Fibroblast of lung (primary cell): ENCODE measurements around the gene SDK1. TPM values are rescaled to one million over a fixed set of nuclear protein-coding genes. Genes with fewer than 3 reads are reported as not detected.

Source experiments
- DNase-seq, 2 donors: peaks; one replicate each; pipeline versions ENCODE4 v3.0.0 to v3.0.0-alpha.2; 2010; ENCODE audit warnings: low read depth in 2 of 2
- H2AFZ ChIP-seq: 2 replicates; pipeline ENCODE4 v1.5.1; 2012; ENCODE audit warnings: low read length, control low read depth, inconsistent platforms
- H3K27ac ChIP-seq: 2 replicates; pipeline ENCODE4 v1.5.1; 2011; ENCODE audit warnings: low read length, control low read depth; ENCODE audit not compliant: insufficient read depth
- H3K27me3 ChIP-seq: 2 replicates; pipeline ENCODE4 v1.5.1; 2011; ENCODE audit warnings: mild to moderate bottlenecking, low read length; ENCODE audit not compliant: control insufficient read depth, insufficient read depth
- H3K36me3 ChIP-seq: 2 replicates; pipeline ENCODE4 v1.5.1; 2011; ENCODE audit warnings: low read length; ENCODE audit not compliant: control insufficient read depth, insufficient read depth
- H3K4me1 ChIP-seq: 2 replicates; pipeline ENCODE4 v1.5.1; 2011; ENCODE audit warnings: low read length; ENCODE audit not compliant: control insufficient read depth, insufficient read depth; ENCODE audit errors: extremely low read depth
- H3K4me2 ChIP-seq: 2 replicates; pipeline ENCODE4 v1.5.1; 2011; ENCODE audit warnings: low read length, control low read depth; ENCODE audit not compliant: insufficient read depth; ENCODE audit errors: extremely low read depth
- H3K4me3 ChIP-seq, 4 experiments: fragments of 200-600 bp in 1 of 4; sonication (generic) in 1 of 4; replicated peaks in 1 of 4; 2 replicates each; pipeline ENCODE4 v1.5.1; 2011 to 2016; ENCODE audit warnings: low read length in 4 of 4, low read depth in 3 of 4, mild to moderate bottlenecking in 3 of 4, control low read depth in 2 of 4, inconsistent platforms in 1 of 4, mixed read lengths in 1 of 4; ENCODE audit not compliant: insufficient read depth in 1 of 4; ENCODE audit errors: control extremely low read depth in 1 of 4
- H3K79me2 ChIP-seq: 2 replicates; pipeline ENCODE4 v1.5.1; 2012; ENCODE audit warnings: mild to moderate bottlenecking, low read length, inconsistent platforms; ENCODE audit not compliant: control insufficient read depth, insufficient read depth
- H3K9ac ChIP-seq: 2 replicates; pipeline ENCODE4 v1.5.1; 2011; ENCODE audit warnings: mild to moderate bottlenecking, low read length, control low read depth; ENCODE audit not compliant: insufficient read depth
- H3K9me3 ChIP-seq: 2 replicates; pipeline ENCODE4 v1.5.1; 2012; ENCODE audit warnings: low read depth, low read length; ENCODE audit not compliant: control insufficient read depth, insufficient read depth
- H4K20me1 ChIP-seq: 2 replicates; pipeline ENCODE4 v1.5.1; 2011; ENCODE audit warnings: low read length; ENCODE audit not compliant: control insufficient read depth, insufficient read depth; ENCODE audit errors: extremely low read depth
- EZH2 ChIP-seq: IDR thresholded peaks from 2 replicates; pipeline ENCODE4 v1.5.1; 2012; ENCODE audit warnings: low read length, control low read depth, mild to moderate bottlenecking; ENCODE audit errors: missing control alignments
- polyA plus RNA-seq, 2 donors: library from polyadenylated mRNA; depleted of rRNA in 1 of 2; stranded (reverse) in 1 of 2; unstranded in 1 of 2; fragments of >200 nt; gene quantifications; 2 replicates each; pipeline ENCODE4 v1.2.1, GENCODE V29; 2011 to 2012; ENCODE audit warnings: missing spikeins in 1 of 2
- total RNA-seq: library from RNA; depleted of rRNA; stranded (reverse); fragments of >200 nt; gene quantifications from 2 replicates; pipeline ENCODE4 v1.2.1, GENCODE V29; 2014
- TF ChIP-seq, protein P1 (sequence below), 2 donors: IDR thresholded peaks in 1 of 2; conservative IDR thresholded peaks in 1 of 2; 1 replicate in 1 of 2; 2 replicates in 1 of 2; pipeline ENCODE4 v1.5.1; 2011 to 2012; ENCODE audit warnings: low read length in 2 of 2, control low read depth in 1 of 2, inconsistent platforms in 1 of 2, low read depth in 1 of 2, mild to moderate bottlenecking in 1 of 2

Gene SDK1
- total and polyA plus RNA-seq, 2 donors (not counting 1 experiment from before 2014, with no cell fraction given) = 1.0 to 8.6 TPM

DNA sequence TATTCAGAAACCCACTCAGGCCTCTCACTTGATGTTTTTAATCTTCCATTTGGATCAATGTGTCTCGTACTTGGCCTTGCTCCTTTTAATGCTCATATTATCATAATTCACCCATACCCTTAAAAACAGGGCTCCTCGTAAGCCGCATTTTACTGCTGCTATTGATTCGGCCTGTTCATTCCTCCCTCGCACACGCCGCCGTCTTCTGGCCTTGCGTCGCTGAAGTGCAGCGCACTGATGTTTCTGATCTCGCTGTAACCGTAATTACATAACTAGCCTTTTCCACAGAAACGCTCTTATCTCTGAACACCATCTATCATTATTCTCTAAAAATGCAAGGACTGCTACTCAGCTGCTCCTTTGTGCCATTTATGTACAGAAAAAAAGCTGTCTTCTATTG, 836.5 kb downstream of the SDK1 start:
- Histone ChIP-seq H4K20me1 (no peaks in the 10 kb centered on the region), H3K27ac (no peak overlapping the region), H3K4me1 (no peaks in the 10 kb centered on the region), H3K27me3 (no peaks in the 10 kb centered on the region), H3K9me3 (no peaks in the 10 kb centered on the region), H3K79me2 (no peaks in the 10 kb centered on the region), H3K4me2 (no peak overlapping the region), H3K4me3 (no peak overlapping the region), H2AFZ (no peak overlapping the region), H3K36me3 (no peaks in the 10 kb centered on the region), H3K9ac (no peak overlapping the region)
- TF ChIP-seq, protein P1, sequence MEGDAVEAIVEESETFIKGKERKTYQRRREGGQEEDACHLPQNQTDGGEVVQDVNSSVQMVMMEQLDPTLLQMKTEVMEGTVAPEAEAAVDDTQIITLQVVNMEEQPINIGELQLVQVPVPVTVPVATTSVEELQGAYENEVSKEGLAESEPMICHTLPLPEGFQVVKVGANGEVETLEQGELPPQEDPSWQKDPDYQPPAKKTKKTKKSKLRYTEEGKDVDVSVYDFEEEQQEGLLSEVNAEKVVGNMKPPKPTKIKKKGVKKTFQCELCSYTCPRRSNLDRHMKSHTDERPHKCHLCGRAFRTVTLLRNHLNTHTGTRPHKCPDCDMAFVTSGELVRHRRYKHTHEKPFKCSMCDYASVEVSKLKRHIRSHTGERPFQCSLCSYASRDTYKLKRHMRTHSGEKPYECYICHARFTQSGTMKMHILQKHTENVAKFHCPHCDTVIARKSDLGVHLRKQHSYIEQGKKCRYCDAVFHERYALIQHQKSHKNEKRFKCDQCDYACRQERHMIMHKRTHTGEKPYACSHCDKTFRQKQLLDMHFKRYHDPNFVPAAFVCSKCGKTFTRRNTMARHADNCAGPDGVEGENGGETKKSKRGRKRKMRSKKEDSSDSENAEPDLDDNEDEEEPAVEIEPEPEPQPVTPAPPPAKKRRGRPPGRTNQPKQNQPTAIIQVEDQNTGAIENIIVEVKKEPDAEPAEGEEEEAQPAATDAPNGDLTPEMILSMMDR (conservative IDR thresholded peaks at IDR 0.05 in 1 of 2, IDR thresholded peaks at IDR 0.05 in 1 of 2; ENCODE audit: low read depth in 1 of 2, low read length in 2 of 2) = no peak
- no peak for TF ChIP-seq EZH2
- no peak for DNase-seq

DNA sequence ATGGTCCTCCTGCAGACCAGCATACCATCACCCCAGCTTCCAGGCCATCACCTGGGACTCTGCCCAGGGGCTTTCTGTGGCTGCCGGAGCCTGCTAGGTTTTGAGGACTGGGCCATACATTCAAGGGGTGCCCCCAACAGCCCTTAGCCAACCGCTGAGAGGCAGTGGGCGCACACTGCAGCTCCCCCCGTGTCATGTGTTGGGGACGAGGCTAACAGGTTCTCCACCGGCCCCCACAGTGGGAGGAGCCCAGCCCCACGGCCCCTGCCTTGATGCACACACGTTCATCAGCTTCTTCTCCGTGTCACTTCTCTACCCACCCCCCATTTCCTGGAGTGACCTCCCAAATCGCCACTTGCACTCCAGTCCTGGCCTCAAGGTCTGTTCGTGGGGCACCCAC, 837.8 kb downstream of the SDK1 start:
- TF ChIP-seq, protein P1 (conservative IDR thresholded peaks at IDR 0.05 in 1 of 2, IDR thresholded peaks at IDR 0.05 in 1 of 2; ENCODE audit: low read depth in 1 of 2, low read length in 2 of 2) = no peak
- TF ChIP-seq EZH2 = no peak
- Histone ChIP-seq H2AFZ (no peak overlapping the region), H3K9ac (no peak overlapping the region), H3K4me1 (no peaks in the 10 kb centered on the region), H3K4me2 (no peak overlapping the region), H3K4me3 (no peak overlapping the region), H3K79me2 (no peaks in the 10 kb centered on the region), H3K9me3 (no peaks in the 10 kb centered on the region), H3K36me3 (no peaks in the 10 kb centered on the region), H4K20me1 (no peaks in the 10 kb centered on the region), H3K27me3 (no peaks in the 10 kb centered on the region), H3K27ac (no peak overlapping the region)
- DNase-seq = no peak

DNA sequence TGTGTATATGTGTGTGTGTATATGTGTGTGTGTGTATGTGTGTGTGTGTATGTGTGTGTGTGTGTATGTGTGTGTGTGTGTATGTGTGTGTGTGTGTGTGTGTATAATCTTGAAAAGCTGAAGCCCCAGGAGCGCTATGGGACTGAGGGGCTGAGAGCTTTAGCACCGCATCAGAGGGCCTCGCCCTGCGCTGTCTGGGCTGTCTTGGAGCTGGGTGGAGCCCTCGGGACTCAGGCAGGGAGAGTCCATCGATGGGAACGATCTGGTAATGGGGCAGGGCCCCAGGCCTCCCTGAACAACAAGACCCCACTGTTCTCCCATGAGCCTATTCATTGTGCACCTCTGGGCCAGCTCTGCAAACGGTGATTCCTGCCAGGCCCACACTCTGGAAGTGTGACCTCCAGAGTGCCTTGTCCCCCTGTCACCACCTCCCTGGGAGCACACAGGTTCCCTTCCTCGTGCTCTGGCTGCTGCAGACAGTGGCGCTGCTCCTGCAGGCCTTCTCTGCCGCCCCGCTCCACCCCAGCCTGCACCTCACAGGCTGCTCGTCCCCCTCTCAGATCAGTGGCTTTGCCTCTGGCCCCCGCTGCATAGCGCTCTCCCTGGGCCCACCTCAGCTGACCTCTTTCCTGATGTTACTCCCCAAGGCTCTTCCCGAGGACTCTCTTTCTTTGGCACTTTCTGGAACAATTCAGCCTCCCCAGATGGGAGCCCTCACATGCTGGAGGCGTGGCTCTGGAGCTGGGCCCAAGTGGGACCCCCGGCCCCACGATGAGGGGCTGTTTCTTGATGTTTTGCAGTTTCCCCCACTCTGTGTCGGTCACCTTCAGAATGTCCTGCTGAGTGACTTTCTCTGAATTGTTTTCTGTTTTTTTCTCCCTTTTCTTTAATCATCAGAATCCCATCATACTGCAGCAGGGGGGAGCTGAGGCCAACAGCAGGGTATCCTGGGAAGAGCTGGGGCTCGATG, 838.9 kb downstream of the SDK1 start:
- H3K4me1 ChIP-seq = no peaks in the 10 kb centered on the region
- H3K27me3 ChIP-seq = no peaks in the 10 kb centered on the region
- no peak overlapping the region for H3K27ac ChIP-seq

More for the DNA sequence above, 838.9 kb downstream of the SDK1 start:
- H2AFZ ChIP-seq = no peak overlapping the region
- H3K9ac ChIP-seq = no peak overlapping the region
- TF ChIP-seq, protein P1 (conservative IDR thresholded peaks at IDR 0.05 in 1 of 2, IDR thresholded peaks at IDR 0.05 in 1 of 2; ENCODE audit: low read depth in 1 of 2, low read length in 2 of 2) = no peak
- TF ChIP-seq EZH2 = no peak
- no peak for DNase-seq
- H3K4me3 ChIP-seq = no peak overlapping the region
- no peak overlapping the region for H3K4me2 ChIP-seq
- H3K9me3 ChIP-seq = no peaks in the 10 kb centered on the region
- no peaks in the 10 kb centered on the region for H3K79me2 ChIP-seq
- no peaks in the 10 kb centered on the region for H4K20me1 ChIP-seq
- H3K36me3 ChIP-seq = no peaks in the 10 kb centered on the region
